Stimulated activated CD4-positive, alpha-beta T cell treated with anti-CD3 and anti-CD28 coated beads, Interleukin-1b, Interleukin-23, amount 100 ng/mL, for 4 hours (primary cell): ENCODE measurements around the gene METTL14.
"Not testable (repeated sequence)": the region's sequence is repeated elsewhere in the genome, so short reads cannot be mapped to it uniquely, and the experiment has no call there.

Experiments used
- DNase-seq, 2 donors: peaks; one replicate each; pipeline ENCODE4 v3.0.0-alpha.2; 2020; ENCODE audit warnings: low read depth in 2 of 2

The METTL14 gene

DNA sequence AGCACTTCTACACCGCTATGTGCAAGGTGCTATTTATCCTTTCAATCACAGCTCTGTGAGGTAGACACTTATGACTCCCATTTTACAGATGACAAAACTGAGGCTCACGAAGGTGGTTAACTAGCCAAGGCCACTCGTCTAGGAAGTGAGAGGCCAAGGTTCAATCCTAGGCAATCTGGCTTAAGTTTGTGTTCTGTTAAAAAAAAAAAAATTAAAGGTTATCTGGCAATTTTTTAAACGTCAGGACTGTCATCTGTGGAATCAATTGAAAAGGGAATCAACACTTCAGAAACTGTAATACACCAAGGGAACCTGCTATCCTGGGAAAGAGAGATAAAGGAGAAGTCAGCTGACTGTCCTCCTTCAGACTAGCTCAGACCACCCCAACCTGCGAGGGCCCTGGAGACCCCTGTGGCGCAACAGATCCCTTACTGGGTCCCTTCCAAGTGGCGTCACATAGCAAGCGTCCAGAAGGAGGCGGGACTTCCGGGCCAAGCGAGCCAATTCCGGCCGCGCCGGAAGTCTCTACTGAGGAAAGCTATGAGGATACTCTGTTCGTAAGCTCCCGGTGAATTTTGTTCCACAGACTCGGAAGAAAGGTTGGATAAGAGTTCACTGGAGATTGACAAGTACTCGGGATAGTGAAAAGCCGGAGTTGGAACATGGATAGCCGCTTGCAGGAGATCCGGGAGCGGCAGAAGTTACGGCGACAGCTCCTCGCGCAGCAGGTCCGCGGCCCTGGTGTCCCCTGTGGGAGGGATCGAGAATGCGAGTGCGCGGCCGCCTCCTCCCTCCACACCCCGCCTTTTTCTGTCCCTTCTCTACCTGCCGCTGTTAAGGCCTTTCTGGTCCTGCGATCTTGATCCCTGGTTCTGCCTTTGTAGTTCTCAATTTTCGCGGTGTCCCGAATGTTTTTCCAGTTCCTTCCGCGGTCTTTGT is at the start of gene METTL14:
Gene METTL14 (plus strand): TSS at position 520 of the 939 bp plus-strand sequence. CDS start 143 bp downstream, at position 663.
- DNase-seq = peak; percentile 66 to 84

DNA sequence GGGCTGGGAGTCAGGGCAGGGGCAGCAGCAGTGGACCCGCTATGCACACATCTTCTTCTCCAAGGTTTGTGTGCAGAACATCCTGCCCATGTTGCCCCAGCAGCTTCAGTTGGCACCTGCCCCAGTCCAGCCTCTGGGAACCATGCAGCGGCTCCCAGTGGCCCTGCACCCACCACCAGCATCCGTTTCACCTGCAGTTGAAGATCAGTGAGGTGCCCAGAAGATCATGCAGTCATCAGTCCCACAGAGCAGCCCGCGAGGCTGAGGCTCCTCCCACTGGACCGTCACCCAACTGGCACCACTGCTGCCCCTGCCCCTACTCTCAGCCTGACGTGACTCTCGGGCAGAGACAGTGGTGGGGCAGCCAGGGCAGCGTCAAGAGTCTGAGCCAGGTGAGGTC is 49.1 kb upstream of the METTL14 start:
- not testable (repeated sequence) for DNase-seq

DNA sequence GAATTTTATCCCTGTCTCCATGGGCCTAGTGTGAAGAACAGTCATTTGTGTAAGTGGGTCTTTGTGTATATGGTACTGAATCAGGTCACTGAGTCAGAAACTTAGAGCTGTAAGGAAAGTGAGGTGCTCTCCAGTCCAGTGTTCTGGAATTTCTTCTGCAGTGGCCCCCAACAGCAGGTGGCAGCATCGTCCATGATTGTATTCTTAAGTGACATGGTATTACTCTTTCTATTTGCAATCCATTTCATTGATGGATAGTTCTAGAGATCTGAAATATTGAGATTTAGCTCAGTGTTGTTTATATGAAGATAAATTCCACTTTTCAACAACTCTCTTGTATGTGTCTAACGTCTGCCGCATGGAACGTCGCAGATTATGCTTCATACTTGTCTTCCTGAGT is 20.5 kb upstream of the METTL14 start:
- DNase-seq = not testable (repeated sequence)

DNA sequence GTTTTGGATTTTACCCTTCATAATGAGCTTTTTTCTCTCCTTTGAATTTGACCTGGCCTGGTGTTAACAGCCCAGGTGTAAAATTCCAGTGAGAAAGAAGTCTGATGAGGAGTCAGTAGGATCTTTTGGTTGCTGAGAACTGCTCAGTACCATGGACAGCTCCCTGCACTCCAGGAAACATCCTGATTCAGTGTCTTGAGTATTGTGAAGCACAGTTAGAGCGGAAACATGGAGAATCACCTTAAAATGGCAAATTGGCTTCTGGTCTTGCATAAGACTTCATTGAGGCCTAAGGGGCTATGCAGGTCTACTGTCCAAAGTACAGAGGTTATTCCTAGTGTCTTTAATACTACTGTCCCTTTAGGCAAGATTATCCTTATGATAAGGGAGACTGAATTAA is 16.0 kb upstream of the METTL14 start:
- peak in 1 of 2 donors; percentile 28 for DNase-seq

DNA sequence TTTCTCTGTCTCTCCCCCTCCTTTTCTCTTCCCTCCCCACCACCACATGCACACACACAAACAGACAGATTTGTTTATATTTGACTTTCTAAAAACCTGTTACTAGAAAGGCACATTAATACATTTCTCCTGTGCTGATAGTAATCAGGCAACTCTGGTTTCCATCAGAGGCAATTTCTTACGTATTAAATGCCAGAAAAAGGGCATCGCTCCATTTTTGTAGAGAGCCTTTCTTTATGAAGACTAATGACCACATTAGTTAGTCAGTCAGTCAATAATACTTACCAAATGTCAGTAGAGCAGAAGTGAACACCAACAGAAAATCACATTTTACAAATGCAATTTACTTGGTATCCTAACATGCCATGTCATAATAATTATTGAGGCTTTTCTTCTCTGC is 14.2 kb upstream of the METTL14 start:
- DNase-seq = not testable (repeated sequence)

DNA sequence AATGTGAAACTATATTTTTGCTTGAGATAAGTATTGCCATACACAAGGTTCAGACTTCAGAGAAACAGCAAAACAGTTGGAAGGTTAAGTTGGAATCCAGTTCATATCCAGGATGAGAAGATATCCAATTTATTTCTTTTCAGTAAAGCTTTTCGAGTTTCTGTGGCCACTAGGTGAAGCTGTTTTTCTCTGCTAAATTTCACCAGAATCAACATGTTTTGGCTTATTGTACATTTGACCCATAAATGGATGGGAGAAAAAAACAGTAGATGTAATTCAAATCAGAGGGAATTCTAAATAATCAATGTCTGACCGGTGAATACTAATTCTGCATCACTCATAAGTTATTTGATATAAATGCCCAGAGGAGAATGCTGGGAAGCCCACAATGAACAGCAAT is 9.1 kb upstream of the METTL14 start:
- DNase-seq = no peak

DNA sequence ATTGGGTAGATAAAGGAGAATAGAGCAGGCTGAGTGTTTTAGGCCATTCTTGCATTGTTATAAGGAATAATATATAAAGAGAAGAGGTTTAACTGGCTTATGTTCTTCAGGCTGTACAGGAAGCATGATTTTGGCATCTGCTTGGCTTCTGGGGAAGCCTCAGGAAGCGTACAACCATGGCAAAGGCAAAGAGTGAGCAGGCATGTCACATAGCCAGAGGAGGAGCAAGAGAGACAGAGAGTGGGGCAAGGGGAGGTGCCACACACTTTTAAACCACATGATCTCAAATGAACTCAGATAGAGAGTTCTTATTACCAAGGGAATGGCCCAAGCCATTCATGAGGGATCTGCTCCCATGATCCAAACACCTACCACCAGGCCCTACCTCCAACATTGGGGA is 4.4 kb upstream of the METTL14 start:
- no peak for DNase-seq

DNA sequence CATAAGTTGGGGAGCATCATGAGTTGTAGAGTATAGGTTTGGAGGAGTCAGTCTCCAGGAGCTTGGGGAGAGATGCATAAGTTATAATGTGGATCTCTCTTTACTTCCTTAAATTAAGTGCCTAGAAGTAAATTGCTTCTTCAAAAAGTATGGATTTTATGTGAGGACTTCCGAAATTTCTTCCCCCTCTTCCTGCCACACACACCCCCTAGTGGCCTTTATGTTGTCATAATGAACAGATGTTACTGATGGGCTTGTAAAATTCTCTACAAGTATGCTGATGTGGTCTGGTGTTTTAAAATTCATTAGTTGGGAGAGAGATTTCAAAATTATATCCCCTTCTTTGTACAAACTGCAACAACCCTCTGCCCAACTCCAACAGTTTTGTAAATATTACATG is 2.3 kb upstream of the METTL14 start:
- no peak for DNase-seq

DNA sequence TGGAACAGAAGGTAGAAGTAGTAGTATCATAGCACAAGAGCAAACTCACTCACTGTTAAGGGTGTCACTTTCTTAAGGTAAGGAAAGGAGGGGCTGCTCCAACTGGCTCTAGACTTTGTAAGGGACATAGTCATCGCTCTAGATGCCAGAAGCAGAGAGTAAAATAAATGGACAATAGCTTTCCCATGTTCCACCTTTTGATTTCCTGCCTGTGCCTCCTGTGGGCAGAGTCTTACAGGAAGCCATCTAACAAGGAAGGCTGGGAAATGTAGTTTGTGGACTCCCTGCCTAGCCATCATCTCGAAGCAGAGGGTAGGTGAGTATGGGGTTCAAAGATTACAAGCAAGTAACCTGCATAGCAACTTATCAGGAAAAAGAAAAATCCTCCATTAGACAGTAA is 1.7 kb upstream of the METTL14 start:
- no peak for DNase-seq

DNA sequence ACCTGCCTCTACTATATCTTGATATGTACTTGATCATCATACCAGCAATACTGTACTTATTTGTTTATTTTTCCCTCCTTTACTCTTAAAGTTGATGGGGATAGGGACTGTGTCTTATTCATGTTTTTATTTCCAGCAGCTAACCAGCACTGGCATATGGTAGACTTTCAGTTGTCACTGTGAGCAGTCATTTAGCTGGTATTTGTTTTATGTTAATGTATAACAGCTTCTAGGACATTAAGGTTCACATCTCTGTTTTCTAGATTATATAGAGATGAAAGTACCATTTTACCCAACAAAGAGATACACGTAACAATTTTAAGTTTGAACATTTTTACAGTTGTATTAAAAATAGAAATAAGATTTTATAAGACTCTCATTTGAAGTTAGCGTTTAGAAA is 17.9 kb downstream of the METTL14 start:
- DNase-seq = no peak

DNA sequence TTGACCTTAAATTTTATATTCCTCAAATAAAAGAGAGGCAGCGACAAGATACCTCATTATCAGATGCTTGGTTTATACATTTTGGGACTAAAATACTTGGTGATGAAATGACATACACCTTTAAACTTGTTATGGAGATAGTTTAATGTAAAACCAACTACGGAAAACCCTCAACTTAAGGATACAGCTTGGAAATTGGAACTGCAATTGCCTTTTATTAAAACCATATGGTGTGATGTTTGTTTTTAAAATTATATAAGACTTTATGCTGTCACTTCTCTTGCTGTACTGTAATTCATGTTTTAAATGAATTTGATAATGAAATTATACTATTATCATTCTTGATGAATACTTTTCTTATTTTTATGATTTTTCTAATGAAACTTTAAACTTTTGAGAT is 25.9 kb downstream of the METTL14 start:
- no peak for DNase-seq

DNA sequence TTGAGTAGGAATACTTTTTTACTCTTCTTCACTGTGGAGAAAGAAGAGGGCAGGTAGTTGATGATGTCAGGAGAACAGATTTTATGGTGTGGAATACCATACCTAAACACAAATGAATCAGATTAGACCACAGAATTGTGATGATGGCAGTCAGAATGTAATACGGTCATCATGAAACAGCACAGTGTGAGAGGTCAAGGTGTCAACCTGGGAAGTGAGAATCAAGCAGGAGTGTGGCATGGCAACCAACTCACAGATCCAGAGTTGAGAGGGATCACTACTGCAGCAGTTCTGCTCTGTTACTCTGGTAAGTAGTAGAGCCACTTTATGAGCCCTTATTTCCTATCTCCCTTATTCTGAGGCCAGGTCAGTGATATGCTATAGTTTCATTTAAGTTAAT is 27.7 kb downstream of the METTL14 start:
- DNase-seq = no peak

DNA sequence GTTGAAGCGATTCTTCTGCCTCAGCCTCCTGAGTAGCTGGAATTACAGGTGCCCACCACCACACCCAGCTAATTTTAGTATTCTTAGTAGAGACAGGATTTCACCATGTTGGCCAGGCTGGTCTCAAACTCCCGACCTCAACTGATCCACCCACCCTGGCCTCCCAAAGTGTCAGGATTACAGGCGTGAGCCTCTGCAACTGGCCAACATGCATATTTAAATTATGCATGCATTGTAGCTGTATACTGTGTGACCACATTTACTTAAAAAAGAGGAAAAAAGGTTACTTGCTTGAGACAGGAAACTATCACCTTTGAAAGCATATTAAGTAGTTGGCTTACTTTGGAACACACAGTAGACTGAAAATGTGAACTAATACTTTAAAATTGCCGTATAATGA is 29.5 kb downstream of the METTL14 start:
- no peak for DNase-seq

DNA sequence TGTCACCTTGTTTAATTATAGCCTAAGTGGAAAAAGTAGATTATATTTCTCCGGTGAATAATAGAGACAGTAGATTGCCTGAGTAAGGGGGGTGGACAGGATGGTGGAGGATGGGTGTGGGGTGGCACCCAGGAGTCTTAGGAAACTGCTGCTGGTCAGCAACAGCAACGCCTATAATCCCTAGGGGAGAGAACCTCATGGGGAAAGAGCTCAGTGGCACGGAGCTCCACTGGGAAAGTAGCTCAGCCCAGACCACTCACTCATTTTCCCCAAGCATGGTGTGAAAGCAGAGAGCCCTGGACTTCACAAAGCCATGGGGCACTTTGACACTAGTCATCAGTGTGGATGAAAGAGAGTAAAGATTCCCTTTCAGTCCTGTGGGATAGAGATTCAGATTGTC is 31.1 kb downstream of the METTL14 start:
- no peak for DNase-seq

DNA sequence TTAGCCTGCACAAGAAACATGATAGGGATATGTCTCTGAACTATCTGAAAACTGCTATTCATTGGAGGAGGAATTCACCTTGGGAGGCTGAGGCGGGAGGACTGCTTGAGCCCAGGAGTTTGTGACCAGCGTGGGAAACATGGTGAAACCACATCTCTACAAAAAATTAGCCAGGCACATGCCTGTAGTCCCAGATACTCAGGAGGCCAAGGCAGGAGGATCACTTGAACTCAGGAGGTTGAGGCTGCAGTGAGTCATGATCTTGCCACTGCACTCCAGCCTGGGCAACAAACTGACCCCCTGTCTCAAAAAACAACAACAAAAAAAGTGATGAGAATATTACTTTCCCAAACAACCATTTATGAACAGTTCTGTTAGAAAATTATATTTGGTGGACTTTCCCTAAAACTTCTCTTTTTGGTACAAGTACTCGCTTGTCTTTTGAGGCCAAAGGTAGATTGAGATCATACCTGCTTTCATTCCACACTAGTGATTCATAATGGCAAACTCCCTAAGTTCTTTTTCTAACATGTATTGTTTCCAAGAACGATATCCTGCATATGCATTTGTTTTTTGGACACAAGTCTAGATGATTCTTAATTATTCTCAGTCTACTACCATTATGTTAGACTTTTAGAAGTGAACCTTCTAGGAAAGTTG is 33.4 kb downstream of the METTL14 start:
- DNase-seq = no peak

DNA sequence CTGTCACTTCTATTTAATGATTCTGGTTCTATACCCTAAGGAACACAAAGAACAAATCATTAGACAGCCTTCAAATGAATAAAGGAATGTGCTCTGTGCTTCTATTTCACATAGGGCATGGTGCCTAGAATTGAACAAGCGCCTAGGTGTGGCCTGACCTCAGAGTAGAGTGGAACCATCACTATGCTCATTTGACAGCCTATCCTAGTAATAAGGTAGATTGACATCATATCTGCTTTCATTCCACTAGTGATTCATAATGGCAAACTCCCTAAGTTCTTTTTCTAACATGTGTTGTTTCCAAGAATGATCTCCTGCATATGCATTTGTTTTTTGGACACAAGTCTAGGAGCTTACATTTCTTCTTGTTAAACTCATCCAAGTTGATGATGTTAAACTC is 36.6 kb downstream of the METTL14 start:
- no peak for DNase-seq

DNA sequence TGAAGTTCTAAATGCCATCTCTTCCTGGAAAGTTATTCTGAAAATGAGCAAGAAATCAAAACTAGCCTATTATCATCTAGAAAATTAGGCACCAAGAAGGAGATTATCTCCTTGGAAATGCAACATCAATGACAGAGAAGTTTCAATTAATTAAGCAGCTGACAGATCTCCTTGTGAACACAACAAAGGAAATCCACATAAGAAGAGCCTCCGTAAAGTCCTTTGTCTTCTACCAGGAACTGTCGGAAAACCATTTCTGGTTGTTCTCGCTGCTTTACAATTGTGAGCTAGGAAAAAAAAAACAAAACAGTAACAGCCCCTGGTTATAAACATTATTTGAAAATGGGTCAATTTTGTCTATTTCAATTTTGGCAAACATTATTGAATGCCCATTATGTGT is 38.2 kb downstream of the METTL14 start:
- no peak for DNase-seq

DNA sequence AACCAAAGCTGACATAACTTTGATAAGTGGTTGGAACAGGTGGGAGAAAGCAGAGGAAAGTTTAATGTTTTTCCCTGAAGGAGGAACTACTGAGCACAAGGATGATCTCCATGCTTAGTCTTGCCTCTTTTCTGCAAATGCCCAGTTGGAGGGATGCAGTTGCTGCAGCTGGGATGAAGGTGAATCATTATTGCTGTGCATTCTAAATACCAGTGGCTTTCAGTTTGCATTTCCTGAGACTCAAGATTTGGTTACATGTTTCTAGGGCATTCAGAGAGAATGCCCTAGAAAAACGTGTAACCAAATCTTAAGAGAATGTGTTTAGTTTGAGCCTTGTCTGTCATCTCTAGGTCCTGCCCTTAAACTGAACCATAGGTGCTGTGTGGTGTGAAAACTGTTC is 42.2 kb downstream of the METTL14 start:
- no peak for DNase-seq

DNA sequence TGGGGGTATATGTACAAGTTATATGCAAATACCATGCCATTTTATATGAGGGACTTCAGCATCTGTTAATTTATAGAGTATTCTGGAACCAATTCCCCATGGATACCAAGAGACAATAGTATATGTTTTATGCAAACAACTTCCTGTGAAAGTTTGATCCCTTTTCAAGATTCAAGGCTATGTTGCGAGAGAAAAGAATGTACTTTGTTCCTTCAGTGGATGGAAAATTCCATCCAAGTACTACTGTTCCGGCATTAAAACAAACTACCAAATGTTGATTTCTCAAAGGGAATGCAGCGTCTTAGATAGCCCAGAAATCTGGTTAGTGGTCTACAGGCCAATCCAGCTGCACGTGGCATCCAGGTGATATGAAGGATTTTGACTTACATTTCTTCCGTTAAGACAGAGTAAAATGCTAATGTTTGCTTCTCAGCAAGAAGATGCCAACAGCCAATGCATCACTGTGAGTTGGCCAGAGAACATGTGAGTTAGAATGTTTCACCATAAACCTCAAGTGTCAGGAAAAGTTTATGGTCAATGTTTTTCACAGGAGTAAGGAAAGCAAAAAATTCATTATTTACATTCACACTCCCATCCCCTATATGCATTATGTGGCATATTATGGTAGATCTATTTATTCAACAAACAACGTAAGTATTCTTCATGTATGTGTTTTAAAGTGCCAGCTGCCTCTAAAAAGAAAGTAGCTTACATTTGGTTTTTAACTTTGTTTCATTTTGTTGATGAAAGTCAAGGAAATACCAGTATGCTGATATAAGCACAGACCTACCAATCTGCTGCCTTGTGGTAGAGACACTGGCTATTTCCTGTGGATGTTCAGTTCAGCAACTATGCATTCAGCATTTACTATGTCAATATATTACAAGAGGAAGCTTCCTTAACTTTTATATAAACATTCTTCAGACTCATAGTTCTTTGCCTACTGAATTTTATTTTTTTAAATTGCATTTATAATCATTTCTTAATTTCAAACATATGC is 44.4 kb downstream of the METTL14 start:
- no peak for DNase-seq

DNA sequence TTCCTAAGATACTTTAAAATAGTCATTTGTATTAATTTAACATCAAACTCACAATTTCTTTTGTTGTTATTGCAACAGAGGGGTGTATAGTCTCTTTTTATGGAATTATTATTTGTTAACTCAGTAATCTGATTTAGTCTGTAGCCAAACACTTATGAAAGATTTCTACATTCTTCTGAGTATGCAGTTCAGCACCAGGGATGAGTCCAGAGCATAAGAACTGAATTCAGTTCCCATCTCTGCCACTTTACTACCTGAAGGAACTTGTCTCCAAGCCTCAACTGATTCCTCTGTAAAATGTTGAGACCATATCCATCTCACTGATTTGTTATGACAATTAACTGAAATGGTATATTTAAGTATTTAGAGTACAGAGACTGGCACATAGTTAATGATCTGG is 45.5 kb downstream of the METTL14 start:
- no peak for DNase-seq

DNA sequence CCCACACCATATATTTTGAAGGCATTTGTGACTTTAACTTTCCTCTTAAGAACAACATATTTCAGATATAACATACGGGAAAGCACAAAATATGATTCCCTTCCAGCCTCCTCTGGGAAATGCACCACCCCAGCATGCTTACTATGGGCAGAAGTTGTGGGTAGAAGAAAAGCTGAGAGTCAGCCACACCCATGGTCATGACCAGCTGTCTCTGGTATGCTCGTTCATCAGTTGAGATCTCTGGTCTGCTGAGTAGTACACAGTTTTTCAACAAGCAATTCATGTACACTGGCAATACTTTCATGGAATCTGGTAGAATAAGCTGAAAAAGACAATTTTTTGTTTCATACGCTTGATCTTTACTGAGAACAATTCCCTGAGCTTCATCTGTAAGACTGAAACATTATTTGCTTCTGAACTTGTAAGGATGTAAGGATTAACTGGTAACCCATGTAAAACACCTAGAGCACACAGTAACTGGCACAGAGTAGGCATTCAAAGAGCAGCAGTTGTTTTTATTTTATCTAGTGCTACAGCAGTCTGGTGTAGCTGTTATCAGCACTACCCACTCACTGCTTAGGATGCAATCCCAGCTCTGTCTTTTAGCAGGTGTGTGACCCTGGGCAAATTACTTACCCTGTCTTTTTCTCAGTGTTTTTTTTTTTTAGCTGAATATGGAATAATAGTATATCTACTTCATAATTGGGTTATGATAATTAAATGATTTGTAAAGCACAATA is 47.6 kb downstream of the METTL14 start:
- no peak for DNase-seq
